IMR-90 (cell line): ENCODE measurements around the gene TRIM66. TPM values are rescaled to one million over a fixed set of nuclear protein-coding genes. Genes with fewer than 3 reads are reported as not detected.

Experiments used
- ATAC-seq: fragments of 200-7000 bp; cut with Tn5 transposase; 2 replicates; pipeline ENCODE4 v1.9.1; 2020; ENCODE audit warnings: low read depth, mild to moderate bottlenecking, moderate library complexity
- BruUV-seq: library from RNA; stranded (reverse); fragments of 400-500 nt; replicated peaks from 2 replicates; lab custom pipeline; 2021; lab: Mats Ljungman, UMichigan
- CTCF ChIA-PET: fragments of 300-600 bp; formaldehyde crosslinking; extraction: SDS; loops from one replicate; lab custom pipeline; 2021; ENCODE audit warnings: antibody characterized with exemption; lab: Yijun Ruan, JAX
- POLR2A ChIA-PET: fragments of 300-600 bp; sonication (Branson Sonifier 250); formaldehyde crosslinking; loops from one replicate; lab custom pipeline; 2022; ENCODE audit warnings: antibody characterized with exemption; ENCODE audit not compliant: unreplicated experiment; lab: Charles Lee
- DNase-seq: peaks from one replicate; pipeline ENCODE4 v3.0.0; 2013
- H2AFZ ChIP-seq: replicated peaks from 2 replicates; pipeline ENCODE3; 2013; ENCODE audit warnings: low read length, mild to moderate bottlenecking; ENCODE audit not compliant: poor library complexity
- H2AK5ac ChIP-seq: 2 replicates; pipeline ENCODE4 v1.6.1; 2013; ENCODE audit warnings: low read depth, low read length, inconsistent platforms
- H2AK9ac ChIP-seq: replicated peaks from 2 replicates; pipeline ENCODE3; 2013; ENCODE audit warnings: mild to moderate bottlenecking, low read depth, low read length, moderate library complexity; ENCODE audit not compliant: poor library complexity
- H2BK120ac ChIP-seq: 2 replicates; pipeline ENCODE4 v1.6.1; 2013; ENCODE audit warnings: low read depth, low read length, inconsistent platforms
- H2BK15ac ChIP-seq: 3 replicates; pipeline ENCODE4 v1.6.1; 2013; ENCODE audit warnings: low read depth, low read length, inconsistent platforms
- H2BK20ac ChIP-seq: 2 replicates; pipeline ENCODE4 v1.6.1; 2013; ENCODE audit warnings: low read depth, mild to moderate bottlenecking, inconsistent platforms, low read length, moderate library complexity
- H2BK5ac ChIP-seq: 2 replicates; pipeline ENCODE4 v1.6.1; 2013; ENCODE audit warnings: mild to moderate bottlenecking, low read depth, low read length, inconsistent platforms; ENCODE audit not compliant: poor library complexity, severe bottlenecking
- H3K14ac ChIP-seq: replicated peaks from 2 replicates; pipeline ENCODE4 v1.6.1; 2013; ENCODE audit warnings: low read depth, low read length, inconsistent platforms
- H3K18ac ChIP-seq: 2 replicates; pipeline ENCODE4 v1.6.1; 2013; ENCODE audit warnings: low read depth, low read length, control low read depth
- H3K23ac ChIP-seq: 2 replicates; pipeline ENCODE4 v1.6.1; 2013; ENCODE audit warnings: low read depth, low read length, inconsistent platforms
- H3K27ac ChIP-seq: 2 replicates; pipeline ENCODE4 v1.5.1; 2013; ENCODE audit warnings: mild to moderate bottlenecking, control low read depth, low read length; ENCODE audit not compliant: insufficient read depth
- H3K27me3 ChIP-seq: 2 replicates; pipeline ENCODE4 v1.6.1; 2013; ENCODE audit warnings: low read length; ENCODE audit not compliant: control insufficient read depth, insufficient read depth
- H3K36me3 ChIP-seq: 2 replicates; pipeline ENCODE4 v1.6.1; 2013; ENCODE audit warnings: low read length, mixed read lengths; ENCODE audit not compliant: control insufficient read depth, insufficient read depth
- H3K4ac ChIP-seq: 2 replicates; pipeline ENCODE4 v1.6.1; 2013; ENCODE audit warnings: low read depth, low read length, inconsistent platforms
- H3K4me1 ChIP-seq: 2 replicates; pipeline ENCODE4 v1.6.1; 2013; ENCODE audit warnings: low read length, mixed read lengths; ENCODE audit not compliant: control insufficient read depth, insufficient read depth
- H3K4me2 ChIP-seq: 2 replicates; pipeline ENCODE4 v1.6.1; 2013; ENCODE audit warnings: low read depth, mild to moderate bottlenecking, control low read depth, low read length, moderate library complexity
- H3K4me3 ChIP-seq: 2 replicates; pipeline ENCODE4 v1.5.1; 2013; ENCODE audit warnings: low read depth, mild to moderate bottlenecking, control low read depth, low read length, moderate library complexity; ENCODE audit not compliant: insufficient read depth
- H3K56ac ChIP-seq: 2 replicates; pipeline ENCODE4 v1.6.1; 2013; ENCODE audit warnings: low read length, inconsistent platforms; ENCODE audit not compliant: insufficient read depth; ENCODE audit errors: extremely low read depth
- H3K79me1 ChIP-seq, 2 experiments: 2 replicates each; pipeline ENCODE4 v1.6.1; 2013; ENCODE audit warnings: low read length in 2 of 2, inconsistent platforms in 1 of 2, low read depth in 1 of 2
- H3K9ac ChIP-seq: 2 replicates; pipeline ENCODE4 v1.6.1; 2013; ENCODE audit warnings: low read depth, low read length, control low read depth
- H3K9me1 ChIP-seq: 2 replicates; pipeline ENCODE4 v1.6.1; 2013; ENCODE audit warnings: low read length, inconsistent platforms; ENCODE audit not compliant: insufficient read depth
- H3K9me3 ChIP-seq: 2 replicates; pipeline ENCODE4 v1.6.1; 2013; ENCODE audit warnings: low read length; ENCODE audit not compliant: control insufficient read depth, insufficient read depth
- H4K20me1 ChIP-seq: 2 replicates; pipeline ENCODE4 v1.6.1; 2013; ENCODE audit warnings: low read length, inconsistent platforms; ENCODE audit not compliant: insufficient read depth
- H4K5ac ChIP-seq: 2 replicates; pipeline ENCODE4 v1.6.1; 2013; ENCODE audit warnings: mild to moderate bottlenecking, low read depth, low read length, control low read depth
- H4K8ac ChIP-seq, 2 experiments: 2 replicates each; pipeline ENCODE4 v1.6.1; 2013; ENCODE audit warnings: low read depth in 2 of 2, low read length in 2 of 2, control low read depth in 1 of 2, inconsistent platforms in 1 of 2
- H4K91ac ChIP-seq: 2 replicates; pipeline ENCODE4 v1.6.1; 2013; ENCODE audit warnings: low read depth, low read length, inconsistent platforms; ENCODE audit not compliant: insufficient read depth
- CEBPB ChIP-seq: IDR thresholded peaks from 2 replicates; pipeline ENCODE4 v1.6.1; 2012; ENCODE audit warnings: low read depth, low read length, improper control_type of control experiment
- CHD1 ChIP-seq: IDR thresholded peaks from 2 replicates; pipeline ENCODE4 v1.6.1; 2012; ENCODE audit warnings: low read depth, low read length, improper control_type of control experiment
- ELK1 ChIP-seq: fragments of 150-350 bp; IDR thresholded peaks from 2 replicates; pipeline ENCODE4 v1.6.1; 2016; ENCODE audit warnings: low read depth, mild to moderate bottlenecking, low read length, moderate library complexity, borderline replicate concordance
- FOS ChIP-seq: fragments of 150-350 bp; IDR thresholded peaks from 2 replicates; pipeline ENCODE4 v1.6.1; 2016; ENCODE audit warnings: low read depth, low read length
- MAFK ChIP-seq: IDR thresholded peaks from 2 replicates; pipeline ENCODE4 v1.6.1; 2012; ENCODE audit warnings: low read depth, low read length, improper control_type of control experiment
- MAZ ChIP-seq: IDR thresholded peaks from 2 replicates; pipeline ENCODE4 v1.6.1; 2012; ENCODE audit warnings: low read depth, mild to moderate bottlenecking, low read length, improper control_type of control experiment, moderate library complexity, borderline replicate concordance
- MXI1 ChIP-seq: IDR thresholded peaks from 2 replicates; pipeline ENCODE4 v1.6.1; 2012; ENCODE audit warnings: low read depth, mild to moderate bottlenecking, low read length, moderate library complexity, borderline replicate concordance
- POLR2A ChIP-seq: IDR thresholded peaks from 2 replicates; pipeline ENCODE4 v1.6.1; 2012; ENCODE audit warnings: mild to moderate bottlenecking, low read depth, low read length
- RAD21 ChIP-seq: IDR thresholded peaks from 2 replicates; pipeline ENCODE4 v1.6.1; 2012; ENCODE audit warnings: low read length, improper control_type of control experiment
- RCOR1 ChIP-seq: IDR thresholded peaks from 2 replicates; pipeline ENCODE4 v1.6.1; 2012; ENCODE audit warnings: mild to moderate bottlenecking, low read length, improper control_type of control experiment; ENCODE audit not compliant: insufficient replicate concordance
- RFX5 ChIP-seq: IDR thresholded peaks from 2 replicates; pipeline ENCODE4 v1.8.0; 2012; ENCODE audit warnings: low read depth, mild to moderate bottlenecking, low read length, moderate library complexity
- SMC3 ChIP-seq: fragments of 150-350 bp; IDR thresholded peaks from 2 replicates; pipeline ENCODE4 v1.6.1; 2016; ENCODE audit warnings: low read depth, mild to moderate bottlenecking, antibody characterized with exemption, low read length, moderate library complexity
- USF2 ChIP-seq: fragments of 150-350 bp; IDR thresholded peaks from 2 replicates; pipeline ENCODE4 v1.6.1; 2017; ENCODE audit warnings: mild to moderate bottlenecking, antibody characterized with exemption, low read length, low read depth
- WGBS, 2 experiments: methylation state at CpG; one replicate each; pipeline versions ENCODE4 v1.1.5 to v1.1.7; 2013; ENCODE audit warnings: missing lambda C conversion rate in 2 of 2; ENCODE audit not compliant: insufficient read length in 1 of 2; ENCODE audit errors: extremely low coverage in 2 of 2; 5-methylcytosine and 5-hydroxymethylcytosine counted together
- dilution Hi-C: fragments of 300-500 bp; cut with HindIII; formaldehyde crosslinking; loops from one replicate; pipeline ENCODE4 v1.14.3; 2018; ENCODE audit warnings: low sequenced_read_pairs; ENCODE audit not compliant: unreplicated experiment
- in situ Hi-C: fragments of 300-500 bp; cut with MboI; formaldehyde crosslinking; loops from 3 replicates; pipeline ENCODE4 v1.14.3; 2019; ENCODE audit warnings: low sequenced_read_pairs, inconsistent platforms, mixed read lengths
- intact Hi-C: fragments of 100-400 bp; cut with micrococcal nuclease; formaldehyde crosslinking; loops from 2 replicates; pipeline ENCODE4 v1.10.0; 2022
- polyA plus RNA-seq, 3 experiments: library from polyadenylated mRNA; depleted of rRNA; stranded (reverse); fragments of >200 nt; gene quantifications; 2 replicates each; pipeline ENCODE4 v1.2.3, GENCODE V29; 2012; ENCODE audit warnings: low replicate concordance in 1 of 3
- total RNA-seq: library from RNA; depleted of rRNA; stranded (reverse); fragments of >200 nt; gene quantifications from 2 replicates; pipeline ENCODE4 v1.2.3, GENCODE V29; 2012

The TRIM66 gene
- total and polyA plus RNA-seq, 2 of the 4 experiments (the other 2 are of a cell fraction): 4.4 to 5.0 TPM

GRCh38 chr11:8604078-8604723 is 78.3 kb downstream of the TRIM66 start (continued):
- TF ChIP-seq USF2 (no peak), RFX5 (no peak)

GRCh38 chr11:8603696-8604077 is 78.8 kb downstream of the TRIM66 start:
- Histone ChIP-seq H3K27ac (no peak overlapping the region), H2BK5ac (peak overlapping the region; percentile 33), H3K14ac (no peak overlapping the region), H2AFZ (no peak overlapping the region), H3K18ac (0 out of 2 replicates have a peak overlapping the region, but pooled peaks have one; percentile 20), H3K36me3 (no peaks in the 10 kb centered on the region), H3K23ac (no peak overlapping the region), H3K9me3 (no peaks in the 10 kb centered on the region), H3K4me3 (no peak overlapping the region), H2AK9ac (no peak overlapping the region), H4K8ac (no peak overlapping the region), H3K56ac (no peak overlapping the region), H3K4me1 (peaks cover 9% of the 10 kb centered on the region), H3K9ac (no peak overlapping the region), H4K91ac (peak overlapping the region; percentile 21; the same call in 1 of the 2 replicates), H3K27me3 (no peaks in the 10 kb centered on the region), H2BK120ac (peak overlapping the region; percentile 32; the same call in 1 of the 2 replicates), H2AK5ac (0 out of 2 replicates have a peak overlapping the region, but pooled peaks have one; percentile 54), H3K4me2 (no peak overlapping the region), H4K20me1 (no peaks in the 10 kb centered on the region), H3K9me1 (peaks cover 9% of the 10 kb centered on the region; the same call in 1 of the 2 replicates), H2BK15ac (peak overlapping the region; percentile 37; the same call in 1 of the 3 replicates), H4K5ac (no peak overlapping the region), H3K4ac (peak overlapping the region; percentile 64), H3K79me1 (no peaks in the 10 kb centered on the region), H2BK20ac (peak overlapping the region; percentile 6; the same call in 1 of the 2 replicates)
- ATAC-seq (no peak), DNase-seq (no peak)
- BruUV-seq: no TSS peak
- dilution Hi-C loops: no loop called here
- intact Hi-C loops: loop anchor here (1.0 to 5.0 kb wide), 2 partner anchors 79 to 209 kb away; partner anchors contain the start of genes RPL27A and TRIM66
- ChIA-PET CTCF (no interaction called here), POLR2A (no interaction called here)
- WGBS, 2 experiments: no CpG with 5 or more reads among the region's 2 CpGs
- in situ Hi-C loops: no loop called here
- TF ChIP-seq FOS (no peak), MXI1 (no peak), MAZ (no peak), SMC3 (no peak), POLR2A (no peak), CEBPB (no peak), RCOR1 (no peak), USF2 (no peak), RFX5 (no peak), RAD21 (no peak), CHD1 (no peak), ELK1 (no peak), MAFK (no peak)
